AG09319 (cell line): ENCODE data around the gene DIAPH2.

Experiments
- DNase-seq: peaks from one replicate; pipeline ENCODE4 v3.0.0-alpha.2; 2010; ENCODE audit warnings: low read depth; ENCODE audit errors: extremely low read depth
- CTCF ChIP-seq: IDR thresholded peaks from 2 replicates; pipeline ENCODE4 v1.5.1; 2011; ENCODE audit warnings: low read depth, mild to moderate bottlenecking, inconsistent platforms, low read length, moderate library complexity

DIAPH2 gene

DNA sequence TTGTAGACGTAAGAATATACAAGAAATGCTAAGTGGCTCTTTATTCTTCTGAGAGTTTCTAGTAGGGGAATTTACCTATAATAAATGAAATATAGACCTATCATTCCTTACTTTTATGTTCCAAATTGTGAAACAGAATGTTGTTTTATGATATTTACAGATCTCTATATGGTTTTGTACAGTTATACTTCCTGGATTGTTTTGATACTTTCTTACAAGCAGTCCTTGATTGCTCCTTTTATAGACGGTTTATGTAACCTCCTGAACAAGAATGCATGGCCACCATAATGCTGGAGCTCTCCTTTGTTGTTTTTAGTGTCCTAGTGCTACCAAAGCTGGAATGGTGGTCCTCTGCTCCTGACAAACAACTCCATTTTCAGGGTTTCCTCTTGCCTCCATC is 107.4 kb downstream of the DIAPH2 start:
- no peak for DNase-seq
- no peak for TF ChIP-seq CTCF

GRCh38 chrX:96798982-96799381 is 114.3 kb downstream of the DIAPH2 start:
- no peak for TF ChIP-seq CTCF
- no peak for DNase-seq

DNA sequence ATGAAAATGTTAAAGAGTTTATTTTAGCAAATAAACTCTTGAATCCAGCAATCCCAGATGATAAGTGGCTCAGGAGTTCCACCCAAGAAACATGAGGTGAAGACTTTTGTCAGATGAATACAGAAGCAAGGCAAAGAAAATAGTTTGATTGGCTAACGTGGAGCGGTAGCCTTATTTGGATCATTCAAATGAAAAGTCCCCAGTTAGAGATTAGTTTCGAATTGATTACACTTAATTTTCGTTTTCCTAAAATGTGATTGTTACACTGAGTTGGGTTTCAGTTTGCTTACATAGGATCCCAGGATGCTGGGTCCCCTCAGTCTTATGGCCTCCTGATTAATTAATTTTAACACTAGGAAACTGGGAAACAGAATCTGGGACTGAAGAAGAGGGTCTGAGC is 122.7 kb downstream of the DIAPH2 start:
- TF ChIP-seq CTCF = no peak
- DNase-seq = no peak

- TF ChIP-seq CTCF = no peak
- DNase-seq = no peak
These were observed 136.3 kb downstream of the DIAPH2 start for GRCh38 chrX:96820935-96821334.

GRCh38 chrX:96824166-96824565 is 139.5 kb downstream of the DIAPH2 start:
- no peak for DNase-seq
- no peak for TF ChIP-seq CTCF

DNA sequence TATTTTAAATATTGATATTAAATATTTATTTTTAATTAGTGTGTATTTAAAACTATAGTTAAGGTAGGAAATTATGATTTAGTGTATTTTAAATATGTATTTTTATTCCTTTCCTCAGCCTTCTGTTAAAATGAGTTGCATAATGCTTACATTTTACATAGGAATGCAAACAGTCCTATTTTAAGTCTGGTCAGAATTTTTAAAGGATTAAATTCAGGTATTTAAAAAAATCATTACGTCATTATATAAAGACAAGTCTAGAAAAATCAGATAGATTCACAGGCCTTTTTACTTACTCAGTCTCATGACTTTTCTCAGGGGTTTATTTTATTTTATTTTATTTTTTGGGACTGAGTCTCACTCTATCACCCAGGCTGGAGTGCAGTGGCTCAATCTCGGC is 148.7 kb downstream of the DIAPH2 start:
- TF ChIP-seq CTCF = no peak
- no peak for DNase-seq

- no peak for TF ChIP-seq CTCF
- no peak for DNase-seq
These were observed 149.5 kb downstream of the DIAPH2 start for GRCh38 chrX:96834137-96834536.
